Neural cell (in vitro differentiated cells): ENCODE data around the gene EEF2K. TPM values are rescaled to one million over a fixed set of nuclear protein-coding genes. Genes with fewer than 3 reads are reported as not detected.

Experiments
- H2AFZ ChIP-seq: fragments of 200-600, 300-800 bp; sonication (generic), shearing (Covaris generic); 2 replicates; pipeline ENCODE4 v1.6.0; 2014; ENCODE audit warnings: low read depth, mild to moderate bottlenecking, antibody characterized with exemption, low read length, moderate library complexity
- H3F3A ChIP-seq: fragments of 200-600 bp; shearing (Covaris generic); 2 replicates; pipeline ENCODE4 v1.6.1; 2016; ENCODE audit warnings: mild to moderate bottlenecking, moderate library complexity, mixed read lengths, antibody characterized with exemption, low read length; ENCODE audit not compliant: insufficient read depth, poor library complexity, severe bottlenecking
- H3K27ac ChIP-seq: fragments of 200-600, 300-800 bp; sonication (generic), shearing (Covaris generic); 2 replicates; pipeline ENCODE4 v1.5.1; 2014; ENCODE audit warnings: mild to moderate bottlenecking, low read length, moderate library complexity
- H3K27me3 ChIP-seq: fragments of 300-800, 200-600 bp; sonication (generic), shearing (Covaris generic); 2 replicates; pipeline ENCODE4 v1.6.0; 2014; ENCODE audit warnings: mild to moderate bottlenecking, low read depth, low read length, moderate library complexity; ENCODE audit not compliant: insufficient read depth
- H3K36me3 ChIP-seq: fragments of 300-800, 200-600 bp; sonication (generic), shearing (Covaris generic); 2 replicates; pipeline ENCODE4 v1.5.1; 2014; ENCODE audit warnings: mild to moderate bottlenecking, antibody characterized with exemption, low read length, moderate library complexity; ENCODE audit not compliant: insufficient read depth
- H3K4me2 ChIP-seq: fragments of 300-800, 200-600 bp; sonication (generic), shearing (Covaris generic); 2 replicates; pipeline ENCODE4 v1.6.0; 2014; ENCODE audit warnings: mild to moderate bottlenecking, low read length
- H3K4me3 ChIP-seq: fragments of 300-800, 200-600 bp; sonication (generic), shearing (Covaris generic); 2 replicates; pipeline ENCODE4 v1.5.1; 2014; ENCODE audit warnings: mild to moderate bottlenecking, low read length, moderate library complexity
- H3K79me2 ChIP-seq: fragments of 200-600 bp; shearing (Covaris generic); replicated peaks from 2 replicates; pipeline ENCODE4 v1.6.0; 2014; ENCODE audit warnings: mild to moderate bottlenecking, low read length, moderate library complexity; ENCODE audit not compliant: insufficient read depth
- H3K9ac ChIP-seq: fragments of 300-800, 200-600 bp; sonication (generic), shearing (Covaris generic); 2 replicates; pipeline ENCODE4 v1.6.1; 2016; ENCODE audit warnings: mild to moderate bottlenecking, low read length, mixed read lengths
- H3K9me2 ChIP-seq: fragments of 200-600 bp; shearing (Covaris generic); 2 replicates; pipeline ENCODE4 v1.6.1; 2016; ENCODE audit warnings: mild to moderate bottlenecking, low read length, mixed read lengths; ENCODE audit not compliant: insufficient read depth
- H3K9me3 ChIP-seq: fragments of 200-600, 300-800 bp; sonication (generic), shearing (Covaris generic); 2 replicates; pipeline ENCODE4 v1.6.1; 2016; ENCODE audit warnings: mild to moderate bottlenecking, mixed run types, low read length, moderate library complexity, mixed read lengths
- H4K20me1 ChIP-seq: fragments of 200-600 bp; shearing (Covaris generic); 2 replicates; pipeline ENCODE4 v1.6.1; 2016; ENCODE audit warnings: mild to moderate bottlenecking, mixed run types; ENCODE audit not compliant: insufficient read depth
- CTCF ChIP-seq: fragments of 450-650 bp; IDR thresholded peaks from 2 replicates; pipeline ENCODE4 v1.5.1; 2014; ENCODE audit warnings: antibody characterized with exemption, mild to moderate bottlenecking, moderate library complexity; ENCODE audit not compliant: poor library complexity, severe bottlenecking
- EP300 ChIP-seq: fragments of 450-650 bp; conservative IDR thresholded peaks from 2 replicates; pipeline ENCODE4 v1.6.1; 2014; ENCODE audit warnings: antibody characterized with exemption, mild to moderate bottlenecking, moderate library complexity; ENCODE audit not compliant: poor library complexity, severe bottlenecking
- EZH2 ChIP-seq: fragments of 200-600, 300-800 bp; shearing (Covaris generic), sonication (generic); IDR thresholded peaks from 2 replicates; pipeline ENCODE4 v1.6.1; 2014; ENCODE audit warnings: antibody characterized with exemption, low read length, borderline replicate concordance, mild to moderate bottlenecking; ENCODE audit not compliant: insufficient read depth, poor library complexity, severe bottlenecking
- MXI1 ChIP-seq: fragments of 450-650 bp; conservative IDR thresholded peaks from 2 replicates; pipeline ENCODE4 v1.6.1; 2014; ENCODE audit warnings: antibody characterized with exemption, mild to moderate bottlenecking; ENCODE audit not compliant: poor library complexity, severe bottlenecking
- POLR2AphosphoS5 ChIP-seq: IDR thresholded peaks from 2 replicates; pipeline ENCODE4 v1.6.1; 2012
- RAD21 ChIP-seq: fragments of 450-650 bp; conservative IDR thresholded peaks from 2 replicates; pipeline ENCODE4 v1.6.1; 2014; ENCODE audit warnings: antibody characterized with exemption, mild to moderate bottlenecking, moderate library complexity
- SMC3 ChIP-seq: fragments of 450-650 bp; conservative IDR thresholded peaks from 2 replicates; pipeline ENCODE4 v1.6.1; 2014; ENCODE audit warnings: antibody characterized with exemption, mild to moderate bottlenecking, moderate library complexity; ENCODE audit not compliant: poor library complexity
- TAF1 ChIP-seq: IDR thresholded peaks from 2 replicates; pipeline ENCODE4 v1.6.1; 2012; ENCODE audit warnings: low read depth
- polyA plus RNA-seq: library from polyadenylated mRNA; depleted of rRNA; stranded (reverse); fragments of >200 nt; gene quantifications from 2 replicates; pipeline ENCODE4 v1.2.3, GENCODE V29; 2014
- TF ChIP-seq, protein P1 (sequence below): IDR thresholded peaks from 2 replicates; pipeline ENCODE4 v1.6.1; 2012; ENCODE audit warnings: borderline replicate concordance

The EEF2K gene
- polyA plus RNA-seq, 1 donor from 2014 or later = 7.2 TPM

GRCh38 chr16:22272870-22273650, 67.0 kb downstream of the EEF2K start:
- Histone ChIP-seq H4K20me1 (no peaks in the 10 kb centered on the region), H3K27me3 (no peaks in the 10 kb centered on the region), H3F3A (no peaks in the 10 kb centered on the region), H3K4me2 (no peak overlapping the region), H3K4me3 (no peak overlapping the region), H3K9ac (no peak overlapping the region), H3K36me3 (no peaks in the 10 kb centered on the region), H3K9me2 (no peaks in the 10 kb centered on the region), H3K9me3 (no peaks in the 10 kb centered on the region), H3K79me2 (no peaks in the 10 kb centered on the region), H3K27ac (no peak overlapping the region), H2AFZ (no peak overlapping the region)
- TF ChIP-seq MXI1 (no peak), TAF1 (no peak), RAD21 (no peak), SMC3 (no peak), EZH2 (no peak), EP300 (no peak), CTCF (no peak), POLR2AphosphoS5 (no peak)
- TF ChIP-seq, protein P1, sequence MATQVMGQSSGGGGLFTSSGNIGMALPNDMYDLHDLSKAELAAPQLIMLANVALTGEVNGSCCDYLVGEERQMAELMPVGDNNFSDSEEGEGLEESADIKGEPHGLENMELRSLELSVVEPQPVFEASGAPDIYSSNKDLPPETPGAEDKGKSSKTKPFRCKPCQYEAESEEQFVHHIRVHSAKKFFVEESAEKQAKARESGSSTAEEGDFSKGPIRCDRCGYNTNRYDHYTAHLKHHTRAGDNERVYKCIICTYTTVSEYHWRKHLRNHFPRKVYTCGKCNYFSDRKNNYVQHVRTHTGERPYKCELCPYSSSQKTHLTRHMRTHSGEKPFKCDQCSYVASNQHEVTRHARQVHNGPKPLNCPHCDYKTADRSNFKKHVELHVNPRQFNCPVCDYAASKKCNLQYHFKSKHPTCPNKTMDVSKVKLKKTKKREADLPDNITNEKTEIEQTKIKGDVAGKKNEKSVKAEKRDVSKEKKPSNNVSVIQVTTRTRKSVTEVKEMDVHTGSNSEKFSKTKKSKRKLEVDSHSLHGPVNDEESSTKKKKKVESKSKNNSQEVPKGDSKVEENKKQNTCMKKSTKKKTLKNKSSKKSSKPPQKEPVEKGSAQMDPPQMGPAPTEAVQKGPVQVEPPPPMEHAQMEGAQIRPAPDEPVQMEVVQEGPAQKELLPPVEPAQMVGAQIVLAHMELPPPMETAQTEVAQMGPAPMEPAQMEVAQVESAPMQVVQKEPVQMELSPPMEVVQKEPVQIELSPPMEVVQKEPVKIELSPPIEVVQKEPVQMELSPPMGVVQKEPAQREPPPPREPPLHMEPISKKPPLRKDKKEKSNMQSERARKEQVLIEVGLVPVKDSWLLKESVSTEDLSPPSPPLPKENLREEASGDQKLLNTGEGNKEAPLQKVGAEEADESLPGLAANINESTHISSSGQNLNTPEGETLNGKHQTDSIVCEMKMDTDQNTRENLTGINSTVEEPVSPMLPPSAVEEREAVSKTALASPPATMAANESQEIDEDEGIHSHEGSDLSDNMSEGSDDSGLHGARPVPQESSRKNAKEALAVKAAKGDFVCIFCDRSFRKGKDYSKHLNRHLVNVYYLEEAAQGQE = no peak

- Histone ChIP-seq H4K20me1 (no peaks in the 10 kb centered on the region), H3K79me2 (no peaks in the 10 kb centered on the region), H3K27ac (no peak overlapping the region), H3K4me2 (no peak overlapping the region), H3K9me2 (no peaks in the 10 kb centered on the region), H3F3A (no peaks in the 10 kb centered on the region), H3K4me3 (no peak overlapping the region), H3K9me3 (no peaks in the 10 kb centered on the region), H2AFZ (no peak overlapping the region), H3K36me3 (no peaks in the 10 kb centered on the region), H3K9ac (no peak overlapping the region), H3K27me3 (no peaks in the 10 kb centered on the region)
- TF ChIP-seq RAD21 (no peak), SMC3 (no peak), MXI1 (no peak), EZH2 (no peak), POLR2AphosphoS5 (no peak), EP300 (no peak)
- TF ChIP-seq, protein P1 = no peak
Observed at GRCh38 chr16:22274916-22275315, 68.8 kb downstream of the EEF2K start.
